Keratinocyte (primary cell): ENCODE measurements around the gene KLHDC3. TPM values are rescaled to one million over a fixed set of nuclear protein-coding genes. Genes with fewer than 3 reads are reported as not detected.

Experiments
- DNase-seq: peaks from one replicate; pipeline ENCODE4 v3.0.0-alpha.2; 2011; ENCODE audit warnings: low read depth, missing footprints, low spot score
- FAIRE-seq: peaks from 2 replicates; lab custom pipeline; 2011; peaks lifted over from hg19 to GRCh38; lab: Jason Lieb, UNC
- H2AFZ ChIP-seq: 2 replicates; pipeline ENCODE4 v1.6.0; 2012; ENCODE audit warnings: low read length, control low read depth, inconsistent platforms; ENCODE audit not compliant: control insufficient read depth
- H3K27ac ChIP-seq: 2 replicates; pipeline ENCODE4 v1.5.1; 2011; ENCODE audit warnings: low read length; ENCODE audit not compliant: control insufficient read depth, insufficient read depth
- H3K27me3 ChIP-seq: 3 replicates; pipeline ENCODE4 v1.6.0; 2011; ENCODE audit warnings: low read length; ENCODE audit not compliant: control insufficient read depth, insufficient read depth; ENCODE audit errors: extremely low read depth
- H3K36me3 ChIP-seq, 2 experiments: 2 replicates in 1 of 2; 3 replicates in 1 of 2; pipeline ENCODE4 v1.5.1; 2011; ENCODE audit warnings: low read length in 2 of 2, mild to moderate bottlenecking in 1 of 2; ENCODE audit not compliant: control insufficient read depth in 2 of 2, insufficient read depth in 2 of 2; ENCODE audit errors: extremely low read depth in 1 of 2
- H3K4me1 ChIP-seq: 3 replicates; pipeline ENCODE4 v1.5.1; 2011; ENCODE audit warnings: low read length; ENCODE audit not compliant: control insufficient read depth, insufficient read depth; ENCODE audit errors: extremely low read depth
- H3K4me2 ChIP-seq: 3 replicates; pipeline ENCODE4 v1.6.0; 2011; ENCODE audit warnings: low read depth, low read length; ENCODE audit not compliant: control insufficient read depth, insufficient read depth; ENCODE audit errors: extremely low read depth
- H3K4me3 ChIP-seq, 3 experiments: fragments of 200-600 bp in 1 of 3; sonication (generic) in 1 of 3; 2 replicates in 2 of 3; 3 replicates in 1 of 3; pipeline ENCODE4 v1.5.1; 2011 to 2016; ENCODE audit warnings: low read length in 3 of 3, mild to moderate bottlenecking in 3 of 3, control low read depth in 2 of 3, inconsistent platforms in 1 of 3, low read depth in 1 of 3, mixed read lengths in 1 of 3, mixed run types in 1 of 3, moderate library complexity in 1 of 3; ENCODE audit not compliant: control insufficient read depth in 2 of 3, insufficient read depth in 2 of 3; ENCODE audit errors: extremely low read depth in 1 of 3
- H3K79me2 ChIP-seq: 2 replicates; pipeline ENCODE4 v1.6.0; 2012; ENCODE audit warnings: low read length; ENCODE audit not compliant: control insufficient read depth, insufficient read depth
- H3K9ac ChIP-seq: 3 replicates; pipeline ENCODE4 v1.6.0; 2011; ENCODE audit warnings: low read length; ENCODE audit not compliant: control insufficient read depth, insufficient read depth; ENCODE audit errors: extremely low read depth
- H3K9me1 ChIP-seq: 3 replicates; pipeline ENCODE4 v1.6.0; 2011; ENCODE audit warnings: low read length; ENCODE audit not compliant: control insufficient read depth, insufficient read depth; ENCODE audit errors: extremely low read depth
- H3K9me3 ChIP-seq: 2 replicates; pipeline ENCODE4 v1.5.1; 2012; ENCODE audit warnings: low read depth, low read length; ENCODE audit not compliant: control insufficient read depth
- H4K20me1 ChIP-seq: 3 replicates; pipeline ENCODE4 v1.6.0; 2011; ENCODE audit warnings: low read length; ENCODE audit not compliant: control insufficient read depth, insufficient read depth; ENCODE audit errors: extremely low read depth
- CTCF ChIP-seq, 3 experiments: IDR thresholded peaks in 1 of 3; conservative IDR thresholded peaks in 1 of 3; optimal IDR thresholded peaks in 1 of 3; 2 replicates in 2 of 3; 3 replicates in 1 of 3; pipeline versions ENCODE3 to v1.5.1; 2011; ENCODE audit warnings: low read length in 3 of 3, mild to moderate bottlenecking in 3 of 3, moderate library complexity in 2 of 3, control low read depth in 1 of 3, inconsistent platforms in 1 of 3; ENCODE audit not compliant: insufficient read depth in 2 of 3; ENCODE audit errors: extremely low read depth in 1 of 3
- EZH2 ChIP-seq: IDR thresholded peaks from one replicate; pipeline ENCODE4 v1.6.1; 2012; ENCODE audit warnings: inconsistent platforms, mild to moderate bottlenecking, low read length, moderate library complexity
- dilution Hi-C: fragments of 300-500 bp; cut with MboI; formaldehyde crosslinking; loops from one replicate; pipeline ENCODE4 v1.7.0; 2020; ENCODE audit warnings: low sequenced_read_pairs; ENCODE audit not compliant: extremely low pct_ligation_motif_present
- polyA plus RNA-seq, 5 experiments: library from polyadenylated mRNA; depleted of rRNA in 3 of 5; stranded (reverse) in 3 of 5; stranded (forward) in 1 of 5; unstranded in 1 of 5; fragments of >200 nt; gene quantifications; 1 replicate in 1 of 5; 2 replicates in 3 of 5; 3 replicates in 1 of 5; pipeline versions ENCODE4 v1.2.1 to v1.2.3, GENCODE V29; 2011 to 2012; ENCODE audit warnings: missing spikeins in 2 of 5, low read depth in 1 of 5, low replicate concordance in 1 of 5

Gene KLHDC3
- polyA plus RNA-seq, 1 donor (not counting 4 experiments of a cell fraction or from before 2014, with no cell fraction given), result 24.8 TPM

- H3K36me3 ChIP-seq, result peaks cover 13 to 16% of the 10 kb centered on the region in 2 experiments
- no peaks in the 10 kb centered on the region for H4K20me1 ChIP-seq
- no peak overlapping the region for H3K27ac ChIP-seq
- peaks cover 10% of the 10 kb centered on the region for H3K4me1 ChIP-seq
- no peak overlapping the region for H3K4me3 ChIP-seq
- FAIRE-seq (no peak), DNase-seq (no peak)
- no peaks in the 10 kb centered on the region for H3K79me2 ChIP-seq
- peaks cover 3% of the 10 kb centered on the region for H3K9me1 ChIP-seq
- no peak for TF ChIP-seq CTCF (optimal IDR thresholded peaks at IDR 0.05 in 1 of 3, IDR thresholded peaks at IDR 0.05 in 1 of 3, conservative IDR thresholded peaks at IDR 0.05 in 1 of 3; ENCODE audit: extremely low read depth in 1 of 3, insufficient read depth in 2 of 3, low read length in 3 of 3)
- no peak for TF ChIP-seq EZH2
- H3K9ac ChIP-seq, result no peak overlapping the region
- dilution Hi-C loops, result no loop called here
- no peak overlapping the region for H3K4me2 ChIP-seq
- H3K27me3 ChIP-seq, result no peaks in the 10 kb centered on the region
- no peak overlapping the region for H2AFZ ChIP-seq
- H3K9me3 ChIP-seq, result no peaks in the 10 kb centered on the region
These were observed 44.1 kb upstream of the KLHDC3 start for GRCh38 chr6:42969934-42970333.

- Histone ChIP-seq H3K79me2 (no peaks in the 10 kb centered on the region), H3K9ac (no peak overlapping the region), H3K27ac (no peak overlapping the region), H3K4me2 (no peak overlapping the region), H3K4me1 (peaks cover 18% of the 10 kb centered on the region), H3K4me3 (no peak overlapping the region), H3K9me1 (peaks cover 3% of the 10 kb centered on the region), H2AFZ (no peak overlapping the region), H3K27me3 (no peaks in the 10 kb centered on the region), H3K36me3 (peaks cover 13 to 16% of the 10 kb centered on the region in 2 experiments), H3K9me3 (no peaks in the 10 kb centered on the region), H4K20me1 (no peaks in the 10 kb centered on the region)
- TF ChIP-seq EZH2, result no peak
- TF ChIP-seq CTCF (optimal IDR thresholded peaks at IDR 0.05 in 1 of 3, IDR thresholded peaks at IDR 0.05 in 1 of 3, conservative IDR thresholded peaks at IDR 0.05 in 1 of 3; ENCODE audit: extremely low read depth in 1 of 3, insufficient read depth in 2 of 3, low read length in 3 of 3), result no peak
- dilution Hi-C loops, result no loop called here
- FAIRE-seq, result no peak
- DNase-seq, result no peak
These were observed 43.0 kb upstream of the KLHDC3 start for GRCh38 chr6:42970871-42971612.
